Sigmoid colon (tissue), 3 donors: ENCODE data around the gene ROS1.

Experiments
- CTCF ChIP-seq, 4 experiments: fragments of 450-650 bp in 3 of 4; fragments of 200-600 bp in 1 of 4; IDR thresholded peaks; one replicate each; pipeline ENCODE4 v1.5.1; 2016 to 2019; ENCODE audit warnings: antibody characterized with exemption in 4 of 4, mild to moderate bottlenecking in 3 of 4, moderate library complexity in 2 of 4
- POLR2A ChIP-seq, 2 donors: fragments of 450-650 bp; IDR thresholded peaks; one replicate each; pipeline ENCODE4 v1.6.1; 2016; ENCODE audit warnings: antibody characterized with exemption in 2 of 2, mild to moderate bottlenecking in 2 of 2, moderate library complexity in 2 of 2

GRCh38 chr6:117464700-117465099 is 39.0 kb upstream of the ROS1 start:
- TF ChIP-seq POLR2A (IDR thresholded peaks at IDR 0.05) (no peak), CTCF (IDR thresholded peaks at IDR 0.05) (no peak)
